GM19372 (cell line): Measurements from ENCODE around the gene TCN2.
"Not testable (repeated sequence)": the region's sequence is repeated elsewhere in the genome, so short reads cannot be mapped to it uniquely, and the experiment has no call there.

Source experiments
- ATAC-seq: cut with Tn5 transposase; IDR thresholded peaks from one replicate; pipeline ENCODE4 v1.9.1; 2021; ENCODE audit warnings: mild to moderate bottlenecking, low read depth, moderate library complexity; ENCODE audit not compliant: unreplicated experiment

The TCN2 gene

DNA sequence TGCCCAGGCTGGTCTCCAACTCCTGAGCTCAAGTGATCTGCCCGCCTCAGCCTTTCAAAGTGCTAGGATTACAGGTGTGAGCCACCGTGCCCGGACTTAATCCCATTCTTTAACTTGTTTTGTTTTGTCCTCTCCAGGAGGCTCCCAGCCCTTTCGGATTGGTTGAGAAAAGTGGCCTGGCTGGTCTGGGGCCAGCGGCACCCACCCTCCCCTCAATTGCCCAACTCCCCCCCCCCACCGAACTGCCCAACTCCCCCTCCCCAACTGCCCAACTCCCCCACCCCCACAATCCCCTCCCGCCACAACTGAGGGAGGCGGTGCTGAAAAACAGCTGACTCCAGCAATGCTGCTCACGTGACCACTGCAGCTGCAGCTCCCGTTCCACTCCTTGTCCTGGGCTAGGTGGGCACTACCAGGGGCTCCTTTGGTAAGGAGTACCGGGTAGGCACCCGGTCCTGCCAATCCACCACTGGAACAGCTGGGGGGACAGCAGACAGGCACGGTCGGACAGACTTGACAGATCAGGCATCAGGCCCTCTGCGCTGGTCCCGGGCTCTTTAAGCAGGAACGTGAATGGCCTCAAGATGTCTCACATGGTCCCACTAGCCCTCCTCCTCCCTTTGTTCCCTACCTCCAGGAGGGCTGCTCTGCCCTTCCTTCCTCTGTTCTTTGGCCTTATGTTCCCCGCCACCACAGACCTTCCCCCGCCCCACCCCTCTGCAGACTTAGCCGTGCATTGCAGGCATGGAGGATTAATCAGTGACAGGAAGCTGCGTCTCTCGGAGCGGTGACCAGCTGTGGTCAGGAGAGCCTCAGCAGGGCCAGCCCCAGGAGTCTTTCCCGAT is at the start of gene TCN2:
TSS of gene TCN2 (plus strand) at position 720 of the 845 bp plus-strand sequence. CDS start 158 bp downstream, outside the sequence.
- no peak for ATAC-seq

DNA sequence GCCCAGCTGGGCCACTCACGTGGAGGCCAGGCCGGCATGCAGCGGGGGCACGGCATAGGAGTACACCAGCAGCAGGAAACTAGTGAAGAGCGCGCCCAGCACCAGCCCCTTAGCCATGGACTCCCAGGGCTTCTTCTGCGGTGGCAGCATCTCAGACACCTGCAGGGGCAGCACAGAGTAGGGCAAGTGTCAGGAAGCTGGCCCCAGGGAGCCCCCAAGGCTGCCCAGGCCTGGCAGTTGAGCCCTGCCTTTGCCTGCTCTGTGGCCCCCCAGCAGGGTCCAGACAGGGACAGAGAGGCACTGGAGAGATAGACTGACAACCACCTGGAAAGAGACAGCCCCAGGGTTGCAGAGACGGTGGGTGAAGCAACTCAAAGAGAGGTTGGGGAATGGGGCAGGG is 49.7 kb upstream of the TCN2 start:
- no peak for ATAC-seq

DNA sequence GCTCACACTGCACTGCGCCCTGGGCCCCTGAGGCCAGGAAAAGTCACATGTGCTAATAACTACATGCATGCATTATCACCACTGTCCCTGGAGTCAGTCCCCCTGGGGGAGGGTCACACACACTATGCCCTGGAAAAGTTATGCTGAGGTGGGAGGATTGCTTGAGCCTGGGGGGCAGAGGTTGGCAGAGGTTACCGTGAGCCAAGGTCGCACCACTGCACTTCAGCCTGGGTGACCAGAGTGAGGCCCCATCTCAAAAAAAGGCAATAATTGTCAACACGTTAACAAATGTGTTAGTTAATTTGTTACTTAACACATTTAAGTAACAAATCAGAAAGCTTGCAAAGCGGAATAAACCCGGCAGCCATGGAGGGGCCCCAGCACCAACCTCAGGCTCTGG is 47.1 kb upstream of the TCN2 start:
- ATAC-seq: no peak

DNA sequence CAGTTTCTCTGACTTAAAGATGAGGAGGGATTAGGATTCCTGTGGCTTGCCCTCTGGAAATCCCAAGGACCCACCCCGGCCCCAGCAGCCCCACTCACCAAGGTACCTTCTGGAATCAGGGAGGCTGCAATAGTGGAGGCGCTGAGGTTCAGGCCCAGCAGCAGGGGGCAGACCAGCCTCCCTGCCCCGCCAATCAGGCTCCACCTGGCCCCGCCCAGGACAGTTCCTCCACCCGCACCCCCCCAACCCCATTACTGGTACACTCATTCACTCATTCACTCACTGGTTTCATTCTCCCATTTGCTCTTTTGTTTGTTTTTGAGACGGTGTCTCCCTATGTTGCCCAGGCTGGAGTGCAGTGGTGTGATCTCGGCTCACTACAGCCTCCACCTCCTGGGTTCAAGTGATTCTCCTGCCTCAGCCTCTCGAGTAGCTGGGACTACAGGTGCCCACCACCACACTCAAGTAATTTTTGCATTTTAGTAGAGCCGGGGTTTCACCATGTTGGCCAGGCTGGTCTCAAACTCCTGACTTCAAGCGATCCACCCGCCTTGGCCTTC is 46.3 kb upstream of the TCN2 start:
- ATAC-seq: not testable (repeated sequence)

DNA sequence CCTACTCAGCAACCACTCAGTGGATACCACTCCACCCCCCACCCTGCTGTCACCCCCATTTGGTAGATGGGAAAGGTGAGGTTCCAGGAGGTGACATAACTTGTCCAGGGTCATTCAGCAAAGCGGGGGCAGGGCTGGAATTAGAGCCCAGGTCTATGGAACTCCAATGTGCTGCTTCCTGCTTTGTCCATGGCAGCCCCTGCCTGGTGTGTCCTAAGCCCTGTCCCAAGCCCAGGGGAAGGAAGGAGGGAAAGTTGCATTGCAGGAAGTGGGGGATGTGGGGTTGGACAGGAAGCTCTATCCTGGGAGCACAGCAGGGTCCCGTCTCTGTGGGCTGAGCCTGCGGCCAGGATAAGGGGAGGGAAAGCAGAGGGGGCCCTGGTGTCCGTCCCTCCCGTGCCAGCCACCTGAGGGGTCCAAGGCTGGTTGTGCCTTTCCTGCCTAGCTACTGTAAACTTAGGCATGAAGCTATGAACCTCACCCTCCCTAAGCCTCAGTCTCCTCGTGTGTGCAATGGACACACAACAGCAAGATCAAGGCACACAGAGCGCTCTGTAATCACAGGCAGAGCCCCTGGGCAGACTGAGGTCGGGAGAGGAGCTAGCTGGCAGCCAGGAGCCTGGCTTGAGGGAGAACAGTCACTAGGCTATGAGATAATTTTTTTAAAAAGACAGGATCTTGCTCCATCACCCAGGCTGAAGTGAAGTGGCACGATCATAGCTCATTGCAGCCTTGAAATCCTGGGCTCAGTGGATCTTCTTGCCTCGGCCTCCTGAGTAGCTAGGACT is 45.4 kb upstream of the TCN2 start:
- ATAC-seq: no peak

DNA sequence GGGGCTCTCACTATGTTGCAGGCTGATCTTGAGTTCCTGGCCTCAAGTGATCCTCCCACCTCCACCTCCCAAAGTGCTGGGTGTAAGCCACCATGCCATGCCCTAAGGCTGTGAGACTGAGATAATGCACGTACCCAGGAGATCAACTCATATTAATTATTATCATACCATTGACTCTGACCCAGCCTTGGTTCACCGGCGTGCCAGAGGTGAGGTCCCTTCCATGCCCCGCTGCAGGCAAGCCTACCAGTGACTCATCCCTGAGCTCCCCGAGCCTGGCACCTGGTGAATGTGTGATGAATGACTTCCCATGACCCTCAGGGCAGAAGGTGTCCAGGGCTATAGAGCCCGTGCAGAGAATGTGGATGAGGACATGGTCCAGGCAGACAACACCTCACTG is 44.6 kb upstream of the TCN2 start:
- no peak for ATAC-seq

DNA sequence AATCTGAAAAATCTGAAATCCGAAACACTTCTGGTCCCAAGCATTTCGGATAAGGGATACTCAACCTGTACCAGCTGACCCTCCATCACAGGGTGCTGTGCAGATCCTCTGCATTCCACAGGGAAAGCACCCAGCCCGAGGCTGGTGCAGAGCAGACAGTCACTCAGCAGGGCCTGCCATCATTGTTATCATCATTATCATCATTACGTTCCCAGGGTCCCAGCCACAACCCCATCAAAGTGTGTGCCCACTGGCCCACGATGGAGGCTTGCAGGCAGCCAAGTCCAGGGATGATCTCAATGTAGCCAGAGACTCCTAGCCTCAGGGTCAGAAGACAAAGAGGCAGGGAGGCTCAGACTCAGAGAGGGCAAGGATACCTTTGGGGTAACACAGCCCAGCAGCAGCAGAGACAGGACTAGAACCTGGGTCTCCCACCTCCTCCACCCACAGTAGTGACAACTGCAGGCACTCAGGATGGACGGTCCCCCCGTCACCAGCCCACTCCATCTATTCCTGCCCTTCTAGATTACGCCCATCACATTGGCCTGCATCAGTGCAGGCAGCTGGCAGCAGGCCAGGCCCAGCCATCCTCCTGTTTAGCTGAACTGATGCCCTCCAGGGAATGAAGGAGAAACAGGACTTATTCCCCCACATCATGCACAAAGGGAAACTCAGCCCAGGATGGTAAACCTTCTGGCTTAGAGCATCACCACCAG is 42.8 kb upstream of the TCN2 start:
- no peak for ATAC-seq

DNA sequence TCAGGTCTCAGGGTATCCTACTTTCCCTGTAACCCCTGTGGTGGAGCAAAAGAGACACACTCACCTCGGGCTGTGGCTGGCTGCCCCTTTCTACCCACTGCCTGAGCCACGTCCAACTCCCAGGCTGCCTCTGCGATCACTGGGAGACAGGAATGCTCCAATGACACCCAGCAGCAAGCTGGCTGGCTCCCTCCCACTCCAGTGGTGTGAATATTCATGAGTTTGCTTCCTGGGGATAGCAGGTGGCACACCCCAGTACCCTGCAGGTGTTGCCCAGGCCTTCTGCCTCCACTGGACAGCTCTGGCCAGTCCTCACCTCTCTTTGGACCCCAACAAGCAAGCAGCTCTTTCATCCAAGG is 42.2 kb upstream of the TCN2 start:
- ATAC-seq: no peak

DNA sequence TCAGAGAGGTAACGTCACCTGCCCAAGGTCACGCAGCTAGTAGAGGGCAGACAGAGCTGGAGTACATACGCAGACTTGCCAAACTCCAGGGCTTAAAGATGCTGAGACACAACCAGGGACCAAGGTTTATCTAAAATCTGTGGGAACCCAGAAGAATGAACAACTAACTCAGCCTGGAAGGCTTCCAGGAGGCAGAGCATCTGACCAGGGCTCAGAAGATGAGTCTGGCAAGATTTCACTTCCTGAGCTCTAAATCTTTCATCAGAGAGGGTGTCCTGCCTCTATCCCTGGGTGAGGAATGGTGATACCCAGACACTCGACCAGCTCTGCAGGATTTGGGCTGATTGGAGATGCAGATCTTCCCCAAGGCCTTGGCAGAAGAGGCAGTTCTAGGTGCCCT is 41.6 kb upstream of the TCN2 start:
- ATAC-seq: no peak

DNA sequence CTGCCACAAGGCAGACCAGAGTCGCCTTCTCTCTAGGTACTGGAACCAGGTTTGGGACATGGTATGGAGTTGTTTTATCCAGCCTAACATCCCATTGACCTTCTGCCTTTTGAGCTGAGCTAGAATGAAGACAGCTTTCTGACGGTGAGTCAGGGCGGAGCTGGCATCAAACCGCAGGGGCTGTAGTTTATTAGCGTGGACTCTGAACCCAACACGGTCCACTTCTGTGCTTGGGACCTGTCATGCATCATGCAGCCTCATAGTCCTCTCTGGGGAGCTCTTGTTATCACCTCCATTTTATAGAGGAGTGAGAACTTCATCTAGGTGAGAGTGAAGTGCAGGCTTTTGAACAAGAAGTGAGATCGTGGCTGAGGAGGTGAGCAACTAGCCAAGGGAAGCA is 40.8 kb upstream of the TCN2 start:
- no peak for ATAC-seq

DNA sequence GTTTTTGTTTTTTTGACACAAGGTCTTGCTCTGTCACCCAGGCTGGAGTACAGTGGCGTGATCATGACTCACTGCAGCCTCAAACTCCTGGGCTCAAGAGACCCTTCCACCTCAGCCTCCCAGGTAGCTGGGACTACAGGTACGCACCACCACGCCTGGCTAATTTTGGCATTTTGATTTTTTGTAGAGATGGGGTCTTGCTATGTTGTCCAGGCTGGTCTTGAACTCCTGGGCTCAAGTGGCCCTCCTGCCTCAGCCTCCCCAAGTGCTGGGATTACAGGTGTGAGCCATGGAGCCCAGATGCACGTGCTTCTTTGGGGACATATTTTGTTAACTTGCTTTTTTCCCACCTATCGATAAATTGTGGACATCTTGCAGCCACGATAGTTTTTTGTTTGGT is 39.7 kb upstream of the TCN2 start:
- not testable (repeated sequence) for ATAC-seq

DNA sequence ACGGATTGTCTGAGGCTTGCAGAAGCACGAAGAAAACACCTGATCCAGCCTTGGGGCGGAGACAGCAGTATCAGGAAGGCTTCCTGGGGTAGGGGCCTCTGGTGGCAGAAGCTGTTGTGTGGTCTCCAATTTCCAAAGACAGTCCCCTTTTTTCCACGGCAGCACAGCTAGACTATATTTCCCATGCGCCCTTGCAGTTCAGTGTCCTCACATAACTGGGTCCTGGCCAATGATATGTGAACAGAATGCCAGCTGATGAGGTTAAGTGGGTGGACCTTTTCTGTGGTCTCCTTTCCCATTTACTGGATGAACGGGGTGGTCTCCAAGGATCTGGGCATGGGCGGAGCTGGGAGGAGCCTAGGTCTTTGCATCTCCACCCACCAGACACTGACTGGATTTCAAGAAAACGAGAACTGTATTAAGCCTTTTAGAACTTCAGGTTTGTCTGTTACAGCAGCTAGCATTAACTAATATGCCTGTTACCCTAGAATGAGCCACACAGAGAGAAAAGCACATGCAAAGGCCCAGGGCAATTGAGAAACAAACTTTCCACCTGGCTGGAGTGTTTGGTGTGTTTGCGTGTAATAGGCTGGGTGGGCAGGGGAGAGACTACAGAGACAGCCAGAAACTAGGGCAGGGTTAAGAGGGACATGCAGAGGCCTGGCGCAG is 38.7 kb upstream of the TCN2 start:
- ATAC-seq: no peak

DNA sequence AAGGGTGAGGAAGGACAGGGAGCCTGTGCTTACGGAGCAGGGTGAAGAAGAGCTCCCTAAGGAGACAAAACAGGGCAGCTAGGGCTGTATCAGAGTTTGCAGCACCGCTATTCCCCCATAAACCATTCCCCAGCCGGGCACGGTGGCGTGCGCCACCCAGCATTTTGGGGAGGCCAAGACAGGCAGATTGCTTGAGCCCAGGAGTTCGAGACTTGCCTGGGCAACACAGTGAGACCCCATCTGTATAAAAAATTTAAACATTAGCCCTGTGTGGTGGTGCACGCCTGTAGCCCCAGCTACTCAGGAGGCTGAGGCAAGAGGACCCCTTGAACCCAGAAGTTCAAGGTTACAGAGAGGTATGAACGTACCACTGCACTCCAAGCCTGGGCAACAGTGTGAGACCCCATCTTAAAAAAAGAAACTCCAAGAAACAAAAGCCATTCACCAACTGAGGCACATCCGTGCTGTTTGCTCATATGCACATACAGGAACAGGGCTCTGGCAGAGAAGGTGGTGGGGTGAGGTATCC is 37.2 kb upstream of the TCN2 start:
- no peak for ATAC-seq

DNA sequence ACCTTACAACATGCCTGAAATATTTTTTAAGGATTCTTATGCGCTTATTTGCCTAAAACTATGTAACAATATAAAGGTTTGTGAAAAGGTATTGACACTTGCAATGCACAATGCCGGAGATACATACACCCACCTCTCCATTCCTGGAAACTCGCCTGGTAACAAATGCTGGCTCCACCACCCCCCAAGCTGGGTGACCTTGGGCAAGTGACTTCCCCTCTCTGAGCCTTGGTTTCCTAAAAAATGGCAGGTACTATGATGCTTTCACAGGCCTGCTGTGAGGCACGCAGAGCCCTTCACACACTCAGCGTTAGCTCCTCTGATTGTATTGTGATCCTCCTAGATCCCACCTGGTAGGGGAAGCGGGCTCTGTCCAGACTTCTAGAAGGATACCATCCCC is 34.8 kb upstream of the TCN2 start:
- ATAC-seq: no peak

DNA sequence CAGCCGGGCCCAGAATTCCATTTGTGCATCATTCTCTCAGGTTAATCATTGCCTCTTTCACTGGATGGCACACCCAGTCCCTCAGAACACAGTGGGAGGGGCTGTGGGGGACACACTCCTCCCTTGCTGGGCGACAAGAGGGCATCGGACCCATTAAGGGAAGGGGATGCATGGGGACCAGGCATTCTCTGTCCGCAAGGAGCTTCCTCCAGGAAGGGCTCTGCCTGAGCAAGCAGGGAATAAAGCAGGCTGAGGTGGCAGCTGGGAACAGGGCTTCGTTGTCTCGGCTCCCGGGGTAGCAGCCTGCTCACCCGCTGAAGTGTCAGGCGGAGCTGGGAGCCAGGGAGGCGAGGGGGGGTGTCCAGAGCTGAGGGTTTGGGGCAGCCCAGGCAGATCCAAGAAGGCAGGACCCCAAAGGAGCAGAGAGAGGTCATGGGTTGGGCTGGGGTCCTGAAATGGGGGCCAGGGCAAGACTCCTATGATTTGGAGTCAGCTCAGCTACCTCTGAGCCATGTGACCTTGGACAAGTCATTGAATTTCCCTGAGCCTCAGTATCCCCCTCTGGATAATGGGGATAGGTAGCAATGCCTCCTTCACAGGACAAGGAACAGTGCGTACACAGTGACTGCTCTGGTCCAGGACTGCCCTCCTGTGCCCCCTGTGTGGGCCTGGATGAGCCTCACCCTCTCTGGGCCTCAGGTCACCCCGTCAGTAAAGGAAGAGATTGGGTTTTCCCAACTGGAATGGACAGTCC is 34.0 kb upstream of the TCN2 start:
- ATAC-seq: no peak

DNA sequence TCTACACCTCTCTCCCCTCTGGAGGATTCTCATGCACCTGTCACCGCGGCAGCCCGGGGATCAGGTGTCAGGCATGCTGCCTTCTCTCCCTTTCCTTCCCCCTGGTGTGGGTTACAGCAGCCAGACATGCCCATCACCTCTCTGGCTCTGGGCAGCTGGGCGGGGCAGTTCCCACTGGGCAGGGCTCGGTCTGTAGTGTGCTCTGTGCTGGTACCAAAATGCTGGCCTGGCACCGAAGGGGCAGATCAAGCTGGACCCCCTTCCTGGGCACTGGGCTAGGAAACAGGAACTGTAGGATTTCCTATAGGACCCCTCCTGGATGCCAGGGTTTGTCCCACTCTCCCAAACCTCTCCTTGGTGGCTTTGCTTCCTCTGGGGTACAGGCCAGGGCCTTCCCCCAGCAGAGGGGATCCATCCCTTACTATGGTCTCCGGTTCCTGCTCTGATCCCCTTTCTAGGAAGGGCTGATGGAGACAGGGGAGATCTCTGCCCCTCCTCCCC is 33.3 kb upstream of the TCN2 start:
- ATAC-seq: no peak

DNA sequence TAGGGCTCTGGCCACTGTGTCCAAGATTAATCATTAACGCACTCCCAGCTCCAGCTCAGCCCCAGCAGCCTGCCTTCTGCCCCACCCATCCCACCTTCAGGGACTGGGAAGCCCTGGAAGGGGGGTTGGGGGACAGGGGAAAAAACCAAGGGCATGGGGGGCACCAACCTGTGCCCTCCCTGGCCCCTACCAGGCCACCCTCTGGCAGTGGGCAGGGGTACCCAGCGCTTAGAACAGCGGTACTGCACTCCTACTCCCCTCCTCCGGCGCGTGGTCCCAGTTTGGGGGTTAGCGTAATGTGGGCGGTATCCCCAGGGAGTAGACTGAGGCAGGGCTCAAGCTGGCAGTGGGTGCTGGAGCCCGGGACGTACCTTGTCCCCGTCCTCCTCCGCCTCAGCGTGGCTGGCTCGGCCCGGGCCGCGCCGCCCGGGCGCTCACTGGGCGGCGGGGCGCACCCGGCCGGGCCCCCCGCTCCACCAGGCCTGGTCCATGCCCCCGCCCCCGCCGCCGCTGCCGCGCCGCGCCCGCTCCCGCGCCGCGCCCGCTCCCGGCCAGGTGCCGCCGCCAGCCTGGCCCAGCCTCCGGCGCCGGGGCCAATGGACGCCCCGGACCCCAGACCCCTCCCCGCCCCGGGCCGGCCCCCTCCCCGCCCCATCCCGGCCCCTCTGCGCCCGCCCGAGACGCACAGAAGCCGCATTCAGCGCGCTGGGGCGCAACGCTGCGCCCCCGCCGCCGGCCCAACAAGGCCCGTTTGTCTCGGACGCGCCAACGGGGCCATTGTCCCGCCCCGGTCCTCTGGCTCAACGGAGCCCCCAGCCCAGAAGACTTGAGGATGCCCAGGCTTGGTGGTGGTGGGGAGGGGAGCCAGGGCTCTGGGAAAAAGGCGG is 32.6 kb upstream of the TCN2 start, which contains the start of gene GAL3ST1:
TSS of gene GAL3ST1 (minus strand) at position 571 of the 887 bp plus-strand sequence. CDS start 17,273 bp downstream, outside the sequence.
- ATAC-seq: no peak

DNA sequence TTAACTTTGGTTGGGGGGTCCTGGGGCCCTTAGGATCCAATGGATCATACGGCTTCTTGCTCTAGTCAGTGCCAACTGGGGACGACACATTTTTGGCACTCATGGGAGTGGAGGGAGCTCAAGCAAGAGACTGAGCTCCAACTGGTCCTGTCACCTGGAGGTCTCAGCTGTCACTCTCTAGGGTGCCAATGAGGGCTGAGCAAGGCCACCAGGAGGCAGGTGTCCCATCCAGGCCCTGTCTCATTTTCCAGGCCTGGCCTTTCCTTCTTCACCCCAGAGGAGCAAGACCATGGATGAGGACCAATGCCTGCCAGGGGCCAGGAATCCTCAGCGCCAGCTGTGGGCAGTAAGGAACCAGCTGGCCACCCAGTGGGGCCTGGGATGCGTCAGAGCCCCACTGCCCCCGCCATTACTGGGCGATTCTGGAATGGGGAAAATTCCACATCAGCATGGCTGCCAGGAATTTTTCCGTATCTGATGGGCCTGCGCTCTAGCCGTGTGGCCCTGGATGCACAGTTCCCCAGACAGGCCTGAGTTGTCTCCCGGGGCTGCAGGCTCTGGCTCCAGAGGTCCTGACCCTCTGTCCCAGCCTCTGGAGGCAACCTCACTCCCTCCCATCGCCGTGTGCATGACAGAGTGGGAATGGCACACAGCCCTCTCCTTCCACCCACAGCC is 31.8 kb upstream of the TCN2 start:
- ATAC-seq: no peak
